Esophagus squamous epithelium (tissue), 4 donors: ENCODE measurements around the gene ILDR1.

Experiments
- POLR2A ChIP-seq, 4 donors: fragments of 450-650 bp; IDR thresholded peaks; one replicate each; pipeline ENCODE4 v1.6.1; 2017; ENCODE audit warnings: antibody characterized with exemption in 4 of 4, mild to moderate bottlenecking in 4 of 4, moderate library complexity in 3 of 4
- TF ChIP-seq, protein P1 (sequence below), 6 experiments: fragments of 450-650 bp in 4 of 6; fragments of 200-600 bp in 2 of 6; sonication (generic) in 2 of 6; IDR thresholded peaks; one replicate each; pipeline ENCODE4 v1.5.1; 2016 to 2019; ENCODE audit warnings: antibody characterized with exemption in 6 of 6, mild to moderate bottlenecking in 4 of 6, moderate library complexity in 4 of 6

DNA sequence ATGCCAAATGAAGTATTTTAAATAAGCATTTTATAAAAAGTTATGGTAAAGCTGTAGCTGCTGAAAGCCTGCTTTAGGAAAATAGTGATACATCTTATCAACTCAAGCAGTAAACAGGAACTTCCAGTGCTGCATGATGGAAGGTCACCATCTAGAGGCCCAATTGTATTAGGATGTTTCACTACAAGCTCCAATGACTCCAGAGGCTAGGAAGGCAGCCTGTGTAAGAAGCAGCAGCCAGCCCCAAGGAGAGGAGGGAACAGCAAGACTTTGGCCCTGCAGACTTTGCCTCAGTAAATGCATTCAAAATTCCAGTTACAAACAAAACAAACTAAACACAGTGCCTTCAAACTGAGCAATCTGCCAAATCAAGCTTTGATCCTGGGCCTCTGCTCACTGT is 32.1 kb downstream of the ILDR1 start:
- TF ChIP-seq, protein P1, sequence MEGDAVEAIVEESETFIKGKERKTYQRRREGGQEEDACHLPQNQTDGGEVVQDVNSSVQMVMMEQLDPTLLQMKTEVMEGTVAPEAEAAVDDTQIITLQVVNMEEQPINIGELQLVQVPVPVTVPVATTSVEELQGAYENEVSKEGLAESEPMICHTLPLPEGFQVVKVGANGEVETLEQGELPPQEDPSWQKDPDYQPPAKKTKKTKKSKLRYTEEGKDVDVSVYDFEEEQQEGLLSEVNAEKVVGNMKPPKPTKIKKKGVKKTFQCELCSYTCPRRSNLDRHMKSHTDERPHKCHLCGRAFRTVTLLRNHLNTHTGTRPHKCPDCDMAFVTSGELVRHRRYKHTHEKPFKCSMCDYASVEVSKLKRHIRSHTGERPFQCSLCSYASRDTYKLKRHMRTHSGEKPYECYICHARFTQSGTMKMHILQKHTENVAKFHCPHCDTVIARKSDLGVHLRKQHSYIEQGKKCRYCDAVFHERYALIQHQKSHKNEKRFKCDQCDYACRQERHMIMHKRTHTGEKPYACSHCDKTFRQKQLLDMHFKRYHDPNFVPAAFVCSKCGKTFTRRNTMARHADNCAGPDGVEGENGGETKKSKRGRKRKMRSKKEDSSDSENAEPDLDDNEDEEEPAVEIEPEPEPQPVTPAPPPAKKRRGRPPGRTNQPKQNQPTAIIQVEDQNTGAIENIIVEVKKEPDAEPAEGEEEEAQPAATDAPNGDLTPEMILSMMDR (IDR thresholded peaks at IDR 0.05), result peak in 2 of 6 experiments; percentile 16 to 33
- no peak for TF ChIP-seq POLR2A (IDR thresholded peaks at IDR 0.05)
